ENCODE measurements around the gene COL9A2.

The COL9A2 gene

GRCh38 chr1:40272653-40273213, 44.4 kb downstream of the COL9A2 start:
- no peak for DNase-seq
- TF ChIP-seq GATA1 (IDR thresholded peaks at IDR 0.05; ENCODE audit: low read depth, low read length) (no peak), POLR2A (IDR thresholded peaks at IDR 0.05; ENCODE audit: low read length) (no peak)

- DNase-seq: no peak
- TF ChIP-seq GATA1 (IDR thresholded peaks at IDR 0.05; ENCODE audit: low read depth, low read length) (no peak), POLR2A (IDR thresholded peaks at IDR 0.05; ENCODE audit: low read length) (no peak)
Measured at GRCh38 chr1:40270152-40270834, 46.8 kb downstream of the COL9A2 start.

GRCh38 chr1:40268211-40268610, 48.9 kb downstream of the COL9A2 start:
- no peak for DNase-seq
- TF ChIP-seq GATA1 (IDR thresholded peaks at IDR 0.05; ENCODE audit: low read depth, low read length) (no peak), POLR2A (IDR thresholded peaks at IDR 0.05; ENCODE audit: low read length) (no peak)

- no peak for TF ChIP-seq POLR2A (IDR thresholded peaks at IDR 0.05; ENCODE audit: low read length)
- DNase-seq: peak; percentile 15 to 16
Measured at GRCh38 chr1:40267767-40268187, 49.3 kb downstream of the COL9A2 start.

GRCh38 chr1:40266786-40267535, 50.1 kb downstream of the COL9A2 start:
- DNase-seq: no peak

GRCh38 chr1:40265919-40266318, 51.2 kb downstream of the COL9A2 start:
- no peak for TF ChIP-seq GATA1 (IDR thresholded peaks at IDR 0.05; ENCODE audit: low read depth, low read length)
- TF ChIP-seq POLR2A (IDR thresholded peaks at IDR 0.05; ENCODE audit: low read length): no peak
- no peak for DNase-seq

More at GRCh38 chr1:40266786-40267535, 50.1 kb downstream of the COL9A2 start:
- no peak for TF ChIP-seq POLR2A (IDR thresholded peaks at IDR 0.05; ENCODE audit: low read length)
- TF ChIP-seq GATA1 (IDR thresholded peaks at IDR 0.05; ENCODE audit: low read depth, low read length): no peak

GRCh38 chr1:40265298-40265697, 51.8 kb downstream of the COL9A2 start:
- no peak for DNase-seq
- no peak for TF ChIP-seq GATA1 (IDR thresholded peaks at IDR 0.05; ENCODE audit: low read depth, low read length)

GRCh38 chr1:40264354-40264781, 52.7 kb downstream of the COL9A2 start:
- DNase-seq: peak in 1 of 2 experiments; percentile 28
- TF ChIP-seq GATA1 (IDR thresholded peaks at IDR 0.05; ENCODE audit: low read depth, low read length): no peak
- no peak for TF ChIP-seq POLR2A (IDR thresholded peaks at IDR 0.05; ENCODE audit: low read length)

- DNase-seq: no peak
- TF ChIP-seq GATA1 (IDR thresholded peaks at IDR 0.05; ENCODE audit: low read depth, low read length) (no peak), POLR2A (IDR thresholded peaks at IDR 0.05; ENCODE audit: low read length) (no peak)
Measured at GRCh38 chr1:40258445-40258769, 58.7 kb downstream of the COL9A2 start.

- peak; percentile 99 for DNase-seq
- TF ChIP-seq GATA1 (IDR thresholded peaks at IDR 0.05; ENCODE audit: low read depth, low read length) (no peak), POLR2A (IDR thresholded peaks at IDR 0.05; ENCODE audit: low read length) (peak; percentile 93)
Measured at GRCh38 chr1:40257688-40258444, 59.2 kb downstream of the COL9A2 start, which contains the start of gene ZMPSTE24. TSS of gene ZMPSTE24 (plus strand) at chr1:40258236. CDS start at chr1:40258272, 36 bp downstream.

GRCh38 chr1:40257313-40257687, 59.8 kb downstream of the COL9A2 start:
- DNase-seq: peak in 1 of 2 experiments; percentile 85

GRCh38 chr1:40256401-40257084, 60.5 kb downstream of the COL9A2 start:
- peak; percentile 38 to 57 for DNase-seq
- TF ChIP-seq POLR2A (IDR thresholded peaks at IDR 0.05; ENCODE audit: low read length) (no peak), GATA1 (IDR thresholded peaks at IDR 0.05; ENCODE audit: low read depth, low read length) (no peak)

More at GRCh38 chr1:40257313-40257687, 59.8 kb downstream of the COL9A2 start:
- TF ChIP-seq POLR2A (IDR thresholded peaks at IDR 0.05; ENCODE audit: low read length): no peak
- TF ChIP-seq GATA1 (IDR thresholded peaks at IDR 0.05; ENCODE audit: low read depth, low read length): no peak

- TF ChIP-seq POLR2A (IDR thresholded peaks at IDR 0.05; ENCODE audit: low read length) (no peak), GATA1 (IDR thresholded peaks at IDR 0.05; ENCODE audit: low read depth, low read length) (no peak)
- DNase-seq: no peak
Measured at GRCh38 chr1:40255231-40255630, 61.9 kb downstream of the COL9A2 start.

All from erythroblast (primary cell).